Activated CD4-positive, alpha-beta T cell treated with anti-CD3 and anti-CD28 coated beads for 24 hours (primary cell): Measurements from ENCODE around the gene C1orf159.
A peak's percentile ranks its signal among the peaks of the same experiment; 100 is the strongest.

Experiments
- DNase-seq, 2 donors: peaks; one replicate each; pipeline ENCODE4 v3.0.0-alpha.2; 2020; ENCODE audit warnings: low read depth in 2 of 2

C1orf159 gene

DNA sequence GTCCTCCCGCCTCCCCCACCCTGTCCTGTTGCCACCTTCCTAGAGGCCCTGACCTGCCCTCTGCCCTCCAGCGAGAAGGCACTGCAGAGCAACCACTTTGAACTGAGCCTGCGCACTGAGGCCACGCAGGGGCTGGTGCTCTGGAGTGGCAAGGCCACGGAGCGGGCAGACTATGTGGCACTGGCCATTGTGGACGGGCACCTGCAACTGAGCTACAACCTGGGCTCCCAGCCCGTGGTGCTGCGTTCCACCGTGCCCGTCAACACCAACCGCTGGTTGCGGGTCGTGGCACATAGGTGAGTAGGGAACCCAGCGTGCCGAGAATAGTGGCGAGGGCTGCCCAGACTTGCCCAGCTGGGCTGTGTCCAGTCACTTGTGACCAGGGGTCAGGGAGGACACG is 62.2 kb downstream of the C1orf159 start:
- DNase-seq = no peak

- no peak for DNase-seq
Observed at GRCh38 chr1:1053022-1053421, 62.9 kb downstream of the C1orf159 start.

DNA sequence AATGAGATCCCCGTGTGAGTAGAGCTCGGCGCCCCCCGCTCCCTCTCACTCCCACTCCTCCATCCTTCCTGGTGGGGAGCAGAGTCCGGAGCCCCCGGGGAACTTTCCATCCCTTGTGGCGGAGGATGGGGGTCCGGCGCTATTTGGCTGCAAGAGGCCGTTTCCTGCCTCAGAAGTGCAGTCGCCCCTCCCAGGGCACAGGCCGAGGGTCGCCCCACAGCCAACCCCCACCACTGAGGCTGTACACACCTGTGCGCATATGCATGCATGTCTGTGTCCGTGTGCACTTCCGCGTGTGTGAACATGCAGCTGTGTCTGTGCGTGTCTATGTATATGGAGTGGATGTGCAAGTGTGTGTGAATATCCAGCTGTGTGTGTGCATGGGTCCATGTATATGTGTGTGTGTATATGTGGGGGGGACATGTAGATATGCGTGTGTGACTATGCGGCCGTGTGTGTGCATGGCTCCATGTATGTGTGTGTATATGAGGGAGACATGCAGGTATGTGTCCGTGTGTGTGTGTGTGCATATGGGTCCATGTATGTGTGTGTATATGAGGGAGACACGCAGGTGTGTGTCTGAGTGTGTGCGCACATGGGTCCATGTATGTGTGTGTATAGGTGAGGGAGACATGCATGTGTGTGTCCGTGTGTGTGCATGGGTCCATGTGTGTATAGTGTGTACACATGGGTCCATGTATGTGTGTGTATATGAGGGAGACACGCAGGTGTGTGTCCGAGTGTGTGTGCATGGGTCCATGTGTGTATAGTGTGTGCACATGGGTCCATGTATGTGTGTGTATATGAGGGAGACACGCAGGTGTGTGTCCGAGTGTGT is 63.7 kb downstream of the C1orf159 start:
- DNase-seq = no peak

- DNase-seq = no peak
Observed at GRCh38 chr1:1051127-1051810, 64.6 kb downstream of the C1orf159 start.

GRCh38 chr1:1050577-1051052 is 65.3 kb downstream of the C1orf159 start:
- DNase-seq = no peak

DNA sequence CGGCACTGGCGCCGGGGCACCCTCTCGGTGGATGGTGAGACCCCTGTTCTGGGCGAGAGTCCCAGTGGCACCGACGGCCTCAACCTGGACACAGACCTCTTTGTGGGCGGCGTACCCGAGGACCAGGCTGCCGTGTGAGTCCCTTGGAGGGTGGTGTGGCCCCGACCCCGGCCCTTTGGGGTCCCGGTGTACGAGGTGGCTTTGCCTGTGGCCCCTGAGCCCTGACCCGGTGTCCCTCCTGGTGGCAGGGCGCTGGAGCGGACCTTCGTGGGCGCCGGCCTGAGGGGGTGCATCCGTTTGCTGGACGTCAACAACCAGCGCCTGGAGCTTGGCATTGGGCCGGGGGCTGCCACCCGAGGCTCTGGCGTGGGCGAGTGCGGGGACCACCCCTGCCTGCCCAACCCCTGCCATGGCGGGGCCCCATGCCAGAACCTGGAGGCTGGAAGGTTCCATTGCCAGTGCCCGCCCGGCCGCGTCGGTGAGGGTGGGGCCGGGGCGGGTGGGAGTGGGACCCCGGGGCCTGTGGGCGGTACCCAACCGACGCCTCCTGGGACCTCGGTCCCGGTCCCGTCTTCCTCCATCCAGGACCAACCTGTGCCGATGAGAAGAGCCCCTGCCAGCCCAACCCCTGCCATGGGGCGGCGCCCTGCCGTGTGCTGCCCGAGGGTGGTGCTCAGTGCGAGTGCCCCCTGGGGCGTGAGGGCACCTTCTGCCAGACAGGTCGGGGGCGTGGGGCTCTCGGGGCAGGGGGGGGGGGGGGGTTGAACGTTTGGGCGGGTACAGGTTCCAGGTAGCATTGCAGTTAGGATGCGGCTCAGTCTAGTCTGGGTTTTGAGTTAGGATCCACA is 66.3 kb downstream of the C1orf159 start:
- DNase-seq = no peak

- DNase-seq = no peak
Observed at GRCh38 chr1:1048765-1049164, 67.1 kb downstream of the C1orf159 start.

DNA sequence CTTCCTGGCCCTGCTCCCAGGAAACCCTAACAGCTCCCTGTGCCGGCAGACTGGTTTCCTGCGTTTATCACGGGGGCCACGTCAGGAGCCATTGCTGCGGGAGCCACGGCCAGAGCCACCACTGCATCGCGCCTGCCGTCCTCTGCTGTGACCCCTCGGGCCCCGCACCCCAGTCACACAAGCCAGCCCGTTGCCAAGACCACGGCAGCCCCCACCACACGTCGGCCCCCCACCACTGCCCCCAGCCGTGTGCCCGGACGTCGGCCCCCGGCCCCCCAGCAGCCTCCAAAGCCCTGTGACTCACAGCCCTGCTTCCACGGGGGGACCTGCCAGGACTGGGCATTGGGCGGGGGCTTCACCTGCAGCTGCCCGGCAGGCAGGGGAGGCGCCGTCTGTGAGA is 67.9 kb downstream of the C1orf159 start:
- no peak for DNase-seq

DNA sequence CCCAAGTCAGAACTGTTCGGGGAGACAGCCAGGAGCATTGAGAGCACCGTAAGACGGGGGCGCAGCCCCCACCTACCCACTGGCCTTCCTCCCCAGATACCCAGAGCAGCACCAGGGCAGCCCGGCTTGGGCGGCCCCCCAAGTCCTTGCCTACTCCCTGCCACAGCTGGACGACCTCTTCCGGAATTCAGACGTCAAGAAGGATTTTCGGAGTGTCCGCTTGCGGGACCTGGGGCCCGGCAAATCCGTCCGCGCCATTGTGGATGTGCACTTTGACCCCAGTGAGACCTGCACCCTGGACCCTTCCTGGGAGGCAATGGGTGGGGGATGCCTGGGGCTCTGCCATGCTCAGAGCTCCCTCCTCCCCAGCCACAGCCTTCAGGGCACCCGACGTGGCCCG is 68.5 kb downstream of the C1orf159 start:
- DNase-seq = no peak

DNA sequence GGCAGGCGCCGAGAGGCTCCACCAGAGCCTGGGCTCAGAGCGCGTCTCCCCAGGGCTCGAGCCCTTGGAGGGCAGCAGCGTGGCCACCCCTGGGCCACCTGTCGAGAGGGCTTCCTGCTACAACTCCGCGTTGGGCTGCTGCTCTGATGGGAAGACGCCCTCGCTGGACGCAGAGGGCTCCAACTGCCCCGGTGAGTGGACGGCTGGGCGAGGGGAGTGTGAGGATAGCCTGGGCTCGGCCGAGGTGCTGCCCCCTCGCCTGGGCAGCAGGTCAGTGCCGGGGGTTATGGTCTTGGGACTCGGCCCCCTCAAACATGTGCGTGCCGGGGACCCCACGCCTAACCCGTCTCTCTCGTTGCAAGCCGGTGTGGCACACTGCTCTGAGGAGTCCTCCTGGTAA is 69.1 kb downstream of the C1orf159 start:
- no peak for DNase-seq

DNA sequence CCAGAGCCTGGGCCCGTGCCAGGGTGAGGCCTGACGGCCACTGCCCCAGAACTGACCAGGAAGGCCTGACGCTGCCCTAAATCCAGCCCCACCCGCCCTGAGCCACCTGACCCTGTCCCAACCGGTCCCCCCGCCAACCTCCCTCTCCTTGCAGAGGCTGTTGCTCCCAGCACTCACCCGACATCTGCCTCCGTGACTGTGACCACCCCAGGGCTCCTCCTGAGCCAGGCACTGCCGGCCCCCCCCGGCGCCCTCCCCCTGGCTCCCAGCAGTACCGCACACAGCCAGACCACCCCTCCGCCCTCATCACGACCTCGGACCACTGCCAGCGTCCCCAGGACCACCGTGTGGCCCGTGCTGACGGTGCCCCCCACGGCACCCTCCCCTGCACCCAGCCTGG is 69.6 kb downstream of the C1orf159 start:
- no peak for DNase-seq

DNA sequence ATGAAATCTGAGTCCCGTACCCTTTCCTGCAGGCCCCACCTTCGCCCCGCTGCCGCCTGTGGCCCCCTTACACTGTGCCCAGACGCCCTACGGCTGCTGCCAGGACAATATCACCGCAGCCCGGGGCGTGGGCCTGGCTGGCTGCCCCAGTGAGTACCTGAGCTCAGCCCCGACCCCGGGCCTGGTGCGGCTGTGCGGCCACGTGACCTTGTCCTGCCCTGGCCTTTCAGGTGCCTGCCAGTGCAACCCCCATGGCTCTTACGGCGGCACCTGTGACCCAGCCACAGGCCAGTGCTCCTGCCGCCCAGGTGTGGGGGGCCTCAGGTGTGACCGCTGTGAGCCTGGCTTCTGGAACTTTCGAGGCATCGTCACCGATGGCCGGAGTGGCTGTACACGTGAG is 70.8 kb downstream of the C1orf159 start:
- no peak for DNase-seq

- DNase-seq = no peak
Observed at GRCh38 chr1:1044455-1045078, 71.3 kb downstream of the C1orf159 start.

DNA sequence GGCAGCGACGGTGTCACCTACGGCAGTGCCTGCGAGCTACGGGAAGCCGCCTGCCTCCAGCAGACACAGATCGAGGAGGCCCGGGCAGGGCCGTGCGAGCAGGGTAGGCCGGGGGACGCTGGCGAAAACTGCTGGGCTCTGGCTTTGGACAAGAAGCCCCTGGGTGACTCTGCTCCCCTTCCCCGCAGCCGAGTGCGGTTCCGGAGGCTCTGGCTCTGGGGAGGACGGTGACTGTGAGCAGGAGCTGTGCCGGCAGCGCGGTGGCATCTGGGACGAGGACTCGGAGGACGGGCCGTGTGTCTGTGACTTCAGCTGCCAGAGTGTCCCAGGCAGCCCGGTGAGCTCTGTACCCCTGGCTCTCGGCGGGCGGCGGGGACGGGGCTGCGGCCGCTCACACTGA is 72.0 kb downstream of the C1orf159 start:
- DNase-seq = no peak

GRCh38 chr1:1043411-1043810 is 72.5 kb downstream of the C1orf159 start:
- no peak for DNase-seq

DNA sequence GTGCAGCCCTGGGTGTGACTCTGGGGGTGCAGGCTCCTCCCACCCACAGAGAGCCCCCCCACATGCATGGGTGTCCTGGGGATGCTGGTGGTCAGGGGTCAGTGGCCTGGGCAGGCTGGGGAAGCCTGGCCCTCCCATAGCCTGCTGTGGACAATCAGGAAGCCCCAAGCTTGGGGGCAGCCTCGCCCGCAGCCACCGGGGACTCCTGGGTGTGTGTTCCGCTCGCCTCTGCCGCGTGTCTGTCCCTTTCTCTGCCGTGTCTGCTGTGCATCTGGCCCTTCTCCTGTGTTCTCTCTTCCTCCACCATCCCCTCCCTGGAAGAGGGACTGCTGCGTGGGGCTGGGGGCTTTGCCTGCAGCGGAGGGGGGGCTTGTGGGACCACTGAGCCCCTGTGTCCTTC is 73.1 kb downstream of the C1orf159 start:
- DNase-seq = no peak

DNA sequence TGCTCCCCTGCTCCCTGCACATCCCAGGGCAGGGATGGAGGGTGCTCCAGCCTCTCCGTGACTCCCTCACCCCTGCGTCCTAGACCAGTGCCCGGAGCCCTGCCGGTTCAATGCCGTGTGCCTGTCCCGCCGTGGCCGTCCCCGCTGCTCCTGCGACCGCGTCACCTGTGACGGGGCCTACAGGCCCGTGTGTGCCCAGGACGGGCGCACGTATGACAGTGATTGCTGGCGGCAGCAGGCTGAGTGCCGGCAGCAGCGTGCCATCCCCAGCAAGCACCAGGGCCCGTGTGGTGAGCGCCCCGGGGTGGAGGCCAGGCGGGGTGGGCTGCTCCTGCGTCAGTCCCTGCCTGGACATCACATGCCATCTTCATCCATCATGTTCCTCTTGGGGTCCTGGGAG is 74.0 kb downstream of the C1orf159 start:
- no peak for DNase-seq

GRCh38 chr1:1041092-1041523 is 74.8 kb downstream of the C1orf159 start:
- no peak for DNase-seq

- DNase-seq = peak; percentile 61 to 68
Observed at GRCh38 chr1:1040004-1040991, 75.6 kb downstream of the C1orf159 start.

GRCh38 chr1:1039145-1039910 is 76.6 kb downstream of the C1orf159 start:
- DNase-seq = no peak
